Cardiac muscle cell (in vitro differentiated cells and primary cell): Measurements from ENCODE around the gene MYO1E. TPM values are rescaled to one million over a fixed set of nuclear protein-coding genes. Genes with fewer than 3 reads are reported as not detected.

ENCODE experiments used
- DNase-seq, 2 donors: peaks; one replicate each; pipeline versions ENCODE4 v3.0.0 to v3.0.0-alpha.2; 2010 to 2017; ENCODE audit warnings: low read depth in 1 of 2, low spot score in 1 of 2
- H3K27ac ChIP-seq: fragments of 200-600 bp; sonication (generic); 2 replicates; pipeline ENCODE4 v1.5.1; 2016
- H3K27me3 ChIP-seq: fragments of 200-600 bp; sonication (generic); 2 replicates; pipeline ENCODE4 v1.6.0; 2016; ENCODE audit warnings: control low read depth
- H3K36me3 ChIP-seq: fragments of 200-600 bp; sonication (generic); 2 replicates; pipeline ENCODE4 v1.5.1; 2016; ENCODE audit warnings: control low read depth
- H3K4me1 ChIP-seq: fragments of 200-600 bp; sonication (generic); 2 replicates; pipeline ENCODE4 v1.8.1; 2017; ENCODE audit warnings: low read depth, mild to moderate bottlenecking, mixed run types
- H3K4me3 ChIP-seq: fragments of 200-600 bp; sonication (generic); 2 replicates; pipeline ENCODE4 v1.5.1; 2016; ENCODE audit warnings: mild to moderate bottlenecking
- H3K9me3 ChIP-seq: fragments of 200-600 bp; sonication (generic); 2 replicates; pipeline ENCODE4 v1.5.1; 2017; ENCODE audit warnings: low read depth, mild to moderate bottlenecking, control low read depth
- polyA plus RNA-seq: library from polyadenylated mRNA; unstranded; fragments of >200 nt; fragmentation: Nextera tagmentation; extraction: Ambion mirVana; gene quantifications from 2 replicates; pipeline ENCODE4 v1.2.1, GENCODE V29; 2016
- total RNA-seq: library from RNA; depleted of rRNA; stranded (reverse); fragments of >200 nt; gene quantifications from 2 replicates; pipeline ENCODE4 v1.2.3, GENCODE V29; 2016
- TF ChIP-seq, protein P1 (sequence below): IDR thresholded peaks from 2 replicates; pipeline ENCODE4 v1.5.1; 2012; ENCODE audit warnings: low read depth, mild to moderate bottlenecking, low read length

The MYO1E gene
- total and polyA plus RNA-seq, 2 experiments from 2014 or later = 22.0 to 27.7 TPM

DNA sequence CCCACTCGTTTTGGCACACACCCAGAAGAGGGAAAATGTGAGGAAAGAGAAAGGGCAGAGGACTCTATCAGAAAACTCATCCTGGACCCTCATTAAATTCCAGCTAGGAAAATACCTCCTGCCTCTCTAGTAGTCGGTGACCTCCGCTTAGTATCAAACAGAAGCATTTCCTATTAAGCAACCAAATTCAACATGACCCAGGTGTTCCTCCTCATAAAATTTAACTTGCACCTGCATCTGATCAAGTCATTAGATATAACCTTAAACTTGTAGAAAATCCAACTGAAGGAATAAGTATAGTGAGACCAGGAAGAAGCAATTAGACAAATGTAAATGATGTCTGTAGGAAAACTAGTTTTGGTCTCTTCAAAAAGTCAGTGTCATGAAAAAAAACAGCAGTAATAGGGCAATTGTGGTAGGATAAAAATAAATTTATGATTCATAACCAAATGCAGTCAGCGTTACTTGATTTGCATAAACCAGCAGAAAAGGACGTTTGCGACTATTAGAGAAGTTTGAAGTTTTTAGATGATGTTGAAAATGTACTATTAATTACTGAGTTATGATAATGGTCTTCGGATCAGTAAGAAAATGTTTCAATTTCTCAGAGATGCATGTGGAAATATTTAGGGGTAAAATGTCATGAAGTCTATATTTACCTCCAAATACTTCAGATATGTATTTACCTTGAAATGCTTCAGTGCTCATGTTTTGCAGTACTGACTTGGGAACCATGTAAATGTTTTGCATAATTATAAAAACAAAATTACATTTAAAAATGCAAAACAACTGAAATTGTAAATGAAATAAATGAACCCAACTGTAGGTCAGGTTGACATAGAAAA lies 121.4 kb downstream of the MYO1E start:
- TF ChIP-seq, protein P1, sequence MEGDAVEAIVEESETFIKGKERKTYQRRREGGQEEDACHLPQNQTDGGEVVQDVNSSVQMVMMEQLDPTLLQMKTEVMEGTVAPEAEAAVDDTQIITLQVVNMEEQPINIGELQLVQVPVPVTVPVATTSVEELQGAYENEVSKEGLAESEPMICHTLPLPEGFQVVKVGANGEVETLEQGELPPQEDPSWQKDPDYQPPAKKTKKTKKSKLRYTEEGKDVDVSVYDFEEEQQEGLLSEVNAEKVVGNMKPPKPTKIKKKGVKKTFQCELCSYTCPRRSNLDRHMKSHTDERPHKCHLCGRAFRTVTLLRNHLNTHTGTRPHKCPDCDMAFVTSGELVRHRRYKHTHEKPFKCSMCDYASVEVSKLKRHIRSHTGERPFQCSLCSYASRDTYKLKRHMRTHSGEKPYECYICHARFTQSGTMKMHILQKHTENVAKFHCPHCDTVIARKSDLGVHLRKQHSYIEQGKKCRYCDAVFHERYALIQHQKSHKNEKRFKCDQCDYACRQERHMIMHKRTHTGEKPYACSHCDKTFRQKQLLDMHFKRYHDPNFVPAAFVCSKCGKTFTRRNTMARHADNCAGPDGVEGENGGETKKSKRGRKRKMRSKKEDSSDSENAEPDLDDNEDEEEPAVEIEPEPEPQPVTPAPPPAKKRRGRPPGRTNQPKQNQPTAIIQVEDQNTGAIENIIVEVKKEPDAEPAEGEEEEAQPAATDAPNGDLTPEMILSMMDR = no peak
- Histone ChIP-seq H3K9me3 (no peaks in the 10 kb centered on the region), H3K4me3 (no peak overlapping the region), H3K36me3 (no peaks in the 10 kb centered on the region), H3K27ac (no peak overlapping the region), H3K27me3 (no peaks in the 10 kb centered on the region), H3K4me1 (no peaks in the 10 kb centered on the region)
- DNase-seq = no peak

DNA sequence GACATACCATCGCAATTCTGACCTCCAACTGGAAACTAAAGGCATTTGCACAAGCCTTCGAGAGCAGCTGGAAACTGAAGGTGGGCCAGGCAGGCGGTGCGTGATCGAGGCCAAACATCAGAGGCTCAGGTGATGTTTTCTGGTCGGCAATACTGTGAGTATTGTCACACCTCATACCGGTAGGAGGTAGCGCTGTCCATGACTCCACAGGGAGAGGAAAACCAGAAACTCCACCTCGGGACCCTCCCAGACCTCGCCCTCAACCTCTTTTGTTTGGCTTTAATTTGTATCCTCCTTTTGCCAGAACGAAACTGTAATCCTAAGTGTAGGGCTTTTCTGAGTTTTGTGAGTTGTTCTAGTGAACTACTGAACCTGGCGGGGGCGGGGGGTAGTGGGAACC lies 122.4 kb downstream of the MYO1E start:
- Histone ChIP-seq H3K4me1 (no peaks in the 10 kb centered on the region), H3K9me3 (no peaks in the 10 kb centered on the region), H3K27me3 (no peaks in the 10 kb centered on the region), H3K4me3 (no peak overlapping the region), H3K27ac (no peak overlapping the region), H3K36me3 (no peaks in the 10 kb centered on the region)
- TF ChIP-seq, protein P1 = no peak
- DNase-seq = no peak

DNA sequence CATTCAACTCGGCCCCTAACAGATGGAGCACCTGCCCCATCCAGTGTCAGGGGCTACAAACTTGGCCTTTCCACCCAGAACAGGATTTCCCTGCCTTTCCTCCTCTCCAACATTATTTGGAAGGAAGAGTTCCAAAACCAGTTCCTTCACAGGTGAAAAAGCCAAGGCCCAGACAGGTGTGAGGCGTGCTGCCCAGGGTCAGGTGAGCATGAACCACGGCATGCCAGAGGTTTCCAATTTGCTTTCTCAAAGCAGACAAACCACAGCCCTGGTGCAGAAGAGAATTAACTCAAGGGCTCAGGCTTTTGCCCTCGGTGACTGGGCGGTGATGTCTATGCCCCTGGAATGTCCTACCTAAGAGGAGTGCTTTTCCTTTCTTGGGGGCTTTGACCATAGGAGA lies 122.9 kb downstream of the MYO1E start:
- Histone ChIP-seq H3K4me3 (no peak overlapping the region), H3K27ac (no peak overlapping the region), H3K27me3 (no peaks in the 10 kb centered on the region), H3K36me3 (no peaks in the 10 kb centered on the region), H3K9me3 (no peaks in the 10 kb centered on the region), H3K4me1 (no peaks in the 10 kb centered on the region)
- DNase-seq = no peak
- TF ChIP-seq, protein P1 = no peak

DNA sequence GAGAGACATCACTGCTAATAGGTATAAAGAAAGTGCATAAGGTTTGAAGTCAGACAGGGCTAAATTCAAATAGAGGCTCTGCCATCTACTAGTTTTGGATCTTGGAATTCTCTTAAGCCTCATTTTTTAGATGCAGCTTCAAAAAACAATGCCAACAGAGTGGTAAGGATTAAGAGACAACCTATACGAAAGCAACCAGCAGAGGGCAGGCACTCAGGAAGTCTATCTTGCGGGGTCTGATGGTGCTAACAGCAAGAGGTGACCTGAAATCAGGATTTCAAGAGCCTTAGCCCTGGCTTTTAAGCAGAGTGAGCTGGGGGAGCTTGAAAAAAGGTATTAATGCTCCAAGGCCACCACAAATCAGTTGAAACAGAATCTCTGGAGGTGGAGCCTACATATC lies 125.3 kb downstream of the MYO1E start:
- H3K27me3 ChIP-seq = no peaks in the 10 kb centered on the region
- H3K36me3 ChIP-seq = no peaks in the 10 kb centered on the region
- TF ChIP-seq, protein P1 = peak; percentile 69
- H3K4me3 ChIP-seq = no peak overlapping the region
- DNase-seq = peak; percentile 87 to 89
- no peak overlapping the region for H3K27ac ChIP-seq
- H3K4me1 ChIP-seq = no peaks in the 10 kb centered on the region
- H3K9me3 ChIP-seq = no peaks in the 10 kb centered on the region

DNA sequence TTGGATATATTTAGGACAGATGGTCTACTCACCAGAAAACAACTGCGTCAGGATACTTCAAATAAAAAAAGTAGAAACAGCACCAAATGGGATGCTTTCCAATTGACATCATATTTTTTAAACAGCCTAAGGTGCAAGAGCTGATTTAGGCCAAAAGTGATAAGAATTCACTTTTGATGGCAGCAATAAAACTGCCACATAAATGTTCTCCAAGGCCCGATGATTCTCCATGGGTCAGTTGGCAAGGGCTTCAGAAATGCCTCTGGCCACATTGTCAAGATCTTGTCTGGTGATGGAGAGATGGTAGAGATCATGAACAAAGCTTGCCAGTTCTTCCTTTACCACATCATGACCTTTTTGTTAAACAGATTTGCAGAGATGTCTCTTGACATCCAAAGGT lies 127.1 kb downstream of the MYO1E start:
- no peak overlapping the region for H3K27ac ChIP-seq
- no peaks in the 10 kb centered on the region for H3K36me3 ChIP-seq
- DNase-seq = no peak
- H3K27me3 ChIP-seq = no peaks in the 10 kb centered on the region
- TF ChIP-seq, protein P1 = no peak
- H3K4me3 ChIP-seq = no peak overlapping the region
- no peaks in the 10 kb centered on the region for H3K9me3 ChIP-seq
- no peaks in the 10 kb centered on the region for H3K4me1 ChIP-seq
